HepG2 (cell line): Measurements from ENCODE around the gene EFNA2. TPM values are rescaled to one million over a fixed set of nuclear protein-coding genes. Genes with fewer than 3 reads are reported as not detected.
A peak's percentile ranks its signal among the peaks of the same experiment; 100 is the strongest.

Source experiments
- ATRX ChIP-seq: sonication (generic); formaldehyde crosslinking; IDR thresholded peaks from 2 replicates; pipeline ENCODE4 v1.4.0; 2020; ENCODE audit warnings: missing genetic modification reagents, borderline replicate concordance
- BCL6 ChIP-seq: IDR thresholded peaks from 2 replicates; pipeline ENCODE4 v1.6.1; 2016; ENCODE audit warnings: missing genetic modification reagents, missing compliant biosample characterization
- FOXK1 ChIP-seq: sonication (generic); formaldehyde crosslinking; IDR thresholded peaks from 2 replicates; pipeline ENCODE4 v1.4.0; 2020; ENCODE audit warnings: low read depth, missing genetic modification reagents, borderline replicate concordance
- HNRNPK ChIP-seq: fragments of 200-400 bp; formaldehyde crosslinking; IDR thresholded peaks from 2 replicates; pipeline ENCODE4 v1.6.1; 2018; ENCODE audit warnings: low read length, low read depth, moderate library complexity, mild to moderate bottlenecking; ENCODE audit not compliant: poor library complexity, severe bottlenecking
- IRF1 ChIP-seq: sonication (generic); formaldehyde crosslinking; IDR thresholded peaks from 2 replicates; pipeline ENCODE4 v1.4.0; 2020; ENCODE audit warnings: low read depth, mild to moderate bottlenecking, missing genetic modification reagents
- KDM5A ChIP-seq: fragments of 200-600 bp; sonication (generic); IDR thresholded peaks from 2 replicates; pipeline ENCODE4 v1.7.0; 2018; ENCODE audit warnings: antibody characterized with exemption, mild to moderate bottlenecking, low read length, borderline replicate concordance
- MEIS2 ChIP-seq: sonication (generic); formaldehyde crosslinking; IDR thresholded peaks from 2 replicates; pipeline ENCODE4 v1.9.0; 2021; ENCODE audit warnings: mild to moderate bottlenecking, missing genetic modification reagents
- MYNN ChIP-seq: sonication (generic); formaldehyde crosslinking; IDR thresholded peaks from 2 replicates; pipeline ENCODE4 v1.4.0; 2020; ENCODE audit warnings: mild to moderate bottlenecking, low read depth, missing genetic modification reagents
- NKX3-1 ChIP-seq: sonication (generic); formaldehyde crosslinking; IDR thresholded peaks from 2 replicates; pipeline ENCODE4 v1.5.0; 2020; ENCODE audit warnings: missing genetic modification reagents
- PITX1 ChIP-seq: sonication (generic); formaldehyde crosslinking; IDR thresholded peaks from 2 replicates; pipeline ENCODE4 v1.5.1; 2020; ENCODE audit warnings: mild to moderate bottlenecking, missing genetic modification reagents
- THYN1 ChIP-seq: sonication (generic); formaldehyde crosslinking; IDR thresholded peaks from 2 replicates; pipeline ENCODE4 v1.8.1; 2023; ENCODE audit warnings: low read depth, mild to moderate bottlenecking, moderate library complexity, missing genetic modification reagents, borderline replicate concordance
- ZFY ChIP-seq: sonication (generic); formaldehyde crosslinking; IDR thresholded peaks from 2 replicates; pipeline ENCODE4 v1.4.0; 2020; ENCODE audit warnings: missing genetic modification reagents
- ZNF136 ChIP-seq: sonication (generic); formaldehyde crosslinking; IDR thresholded peaks from 2 replicates; pipeline ENCODE4 v1.8.1; 2022; ENCODE audit warnings: low read depth, mild to moderate bottlenecking, moderate library complexity, missing genetic modification reagents
- ZNF235 ChIP-seq: sonication (generic); formaldehyde crosslinking; IDR thresholded peaks from 2 replicates; pipeline ENCODE4 v1.8.1; 2023; ENCODE audit warnings: mild to moderate bottlenecking, missing genetic modification reagents, borderline replicate concordance
- ZNF335 ChIP-seq: sonication (generic); formaldehyde crosslinking; IDR thresholded peaks from 2 replicates; pipeline ENCODE4 v1.4.0; 2020; ENCODE audit warnings: missing genetic modification reagents
- ZNF432 ChIP-seq: sonication (generic); formaldehyde crosslinking; IDR thresholded peaks from 2 replicates; pipeline ENCODE4 v1.5.0; 2020; ENCODE audit warnings: missing genetic modification reagents, mild to moderate bottlenecking, borderline replicate concordance
- ZNF503 ChIP-seq: sonication (generic); formaldehyde crosslinking; IDR thresholded peaks from 2 replicates; pipeline ENCODE4 v1.4.0; 2020; ENCODE audit warnings: missing genetic modification reagents
- ZNF510 ChIP-seq: sonication (generic); formaldehyde crosslinking; IDR thresholded peaks from 2 replicates; pipeline ENCODE4 v1.4.0; 2020; ENCODE audit warnings: low read depth, mild to moderate bottlenecking, missing genetic modification reagents
- ZNF563 ChIP-seq: sonication (generic); formaldehyde crosslinking; IDR thresholded peaks from 2 replicates; pipeline ENCODE4 v1.8.0; 2022; ENCODE audit warnings: mild to moderate bottlenecking, moderate library complexity, missing genetic modification reagents
- ZNF710 ChIP-seq: sonication (generic); formaldehyde crosslinking; IDR thresholded peaks from 2 replicates; pipeline ENCODE4 v1.5.0; 2020; ENCODE audit warnings: mild to moderate bottlenecking, missing genetic modification reagents, borderline replicate concordance
- ZNF720 ChIP-seq: sonication (generic); formaldehyde crosslinking; IDR thresholded peaks from 2 replicates; pipeline ENCODE4 v1.4.0; 2020; ENCODE audit warnings: missing genetic modification reagents
- ZSCAN5A ChIP-seq: sonication (generic); formaldehyde crosslinking; IDR thresholded peaks from 2 replicates; pipeline ENCODE4 v1.8.0; 2022; ENCODE audit warnings: mild to moderate bottlenecking, missing genetic modification reagents, borderline replicate concordance
- polyA plus RNA-seq, 8 experiments: library from polyadenylated mRNA; depleted of rRNA in 3 of 8; stranded (reverse) in 7 of 8; unstranded in 1 of 8; fragments of >200 nt; fragmentation: Illumina TruSeq in 4 of 8; extraction: Trizol in 4 of 8; gene quantifications; 2 replicates each; pipeline versions ENCODE4 v1.2.1 to v1.2.3, GENCODE V29; 2011 to 2016; ENCODE audit warnings: low read depth in 4 of 8, missing spikeins in 1 of 8, mixed read lengths in 1 of 8; ENCODE audit not compliant: insufficient read depth in 1 of 8
- total RNA-seq, 5 experiments: library from RNA; depleted of rRNA; stranded (reverse); fragments of >200 nt; fragmentation: Illumina TruSeq; extraction: Trizol; gene quantifications; 2 replicates each; pipeline ENCODE4 v1.2.3, GENCODE V29; 2016; ENCODE audit warnings: low read depth in 1 of 5

The EFNA2 gene
- total and polyA plus RNA-seq, 2 of the 13 experiments (the other 11 are each of a cell fraction or from before 2014, with no cell fraction given): 6.0 to 9.9 TPM

GRCh38 chr19:1290703-1291651, 5.3 kb downstream of the EFNA2 start (continued):
- TF ChIP-seq ZNF710: peak; percentile 76
- TF ChIP-seq ZNF503: peak; percentile 90; the same call in 1 of the 2 replicates
- TF ChIP-seq BCL6: peak; percentile 66; the same call in 1 of the 2 replicates
- TF ChIP-seq PITX1: no peak; the same call in 1 of the 2 replicates
- TF ChIP-seq NKX3-1 (CRISPR knock-in tag): 0 out of 2 replicates have a peak, but pooled peaks have one; percentile 38
- 0 out of 2 replicates have a peak, but pooled peaks have one; percentile 50 for TF ChIP-seq ZNF136 (CRISPR knock-in tag)
- no peak for TF ChIP-seq ATRX (CRISPR knock-in tag)
- no peak for TF ChIP-seq KDM5A
- TF ChIP-seq ZNF563 (CRISPR knock-in tag): peak; percentile 86; the same call in 1 of the 2 replicates
- TF ChIP-seq IRF1 (CRISPR knock-in tag): peak; percentile 85; the same call in 1 of the 2 replicates
- no peak for TF ChIP-seq ZNF510
- TF ChIP-seq THYN1: no peak
- TF ChIP-seq ZNF335 (CRISPR knock-in tag): peak; percentile 90
- no peak for TF ChIP-seq ZNF720
- 0 out of 2 replicates have a peak, but pooled peaks have one; percentile 63 for TF ChIP-seq ZNF235 (CRISPR knock-in tag)
- TF ChIP-seq ZSCAN5A (CRISPR knock-in tag): no peak
- peak; percentile 63; the same call in 1 of the 2 replicates for TF ChIP-seq MEIS2 (CRISPR knock-in tag)
- peak; percentile 43 for TF ChIP-seq HNRNPK
- peak; percentile 69 for TF ChIP-seq ZFY (CRISPR knock-in tag)
- no peak for TF ChIP-seq ZNF432 (CRISPR knock-in tag)
- 0 out of 2 replicates have a peak, but pooled peaks have one; percentile 49 for TF ChIP-seq MYNN (CRISPR knock-in tag)
- TF ChIP-seq FOXK1 (CRISPR knock-in tag): peak; percentile 54; the same call in 1 of the 2 replicates
